Measurements from ENCODE around the gene SMAD5. TPM values are rescaled to one million over a fixed set of nuclear protein-coding genes. Genes with fewer than 3 reads are reported as not detected.

The SMAD5 gene
- total and polyA plus RNA-seq, 2 experiments from 2014 or later = 37.5 to 56.6 TPM

DNA sequence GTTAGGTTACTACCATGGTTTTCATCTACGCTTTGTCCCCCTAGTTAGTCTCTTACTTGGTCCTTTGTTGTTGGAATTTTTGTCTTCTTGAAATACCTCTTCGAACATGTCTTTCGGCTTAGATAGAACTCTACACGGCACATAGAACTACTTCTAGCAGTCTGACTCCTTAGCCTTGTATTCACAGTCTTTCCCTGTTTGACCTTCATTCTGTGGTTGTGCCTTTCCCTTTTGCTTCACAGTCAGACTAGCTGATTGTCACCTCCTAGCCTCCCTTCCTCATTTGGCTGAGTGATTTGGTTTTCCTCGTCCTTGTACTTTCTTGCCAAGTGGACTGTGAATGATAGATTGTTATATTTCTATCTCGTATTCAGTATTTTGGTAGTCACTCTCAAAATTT is 10.7 kb downstream of the SMAD5 start:
- Mint-ChIP-seq H3K27me3 (ENCODE audit: insufficient read depth, low read depth, poor library complexity) (no peaks in the 10 kb centered on the region), H3K27ac (no peak overlapping the region), H3K4me1 (peaks cover 12% of the 10 kb centered on the region; the same call in 2 of the 3 replicates), H3K36me3 (ENCODE audit: low read depth) (no peaks in the 10 kb centered on the region), H3K9me3 (no peaks in the 10 kb centered on the region), H3K4me3 (no peak overlapping the region)
- Histone ChIP-seq H3K79me2 (replicated peaks; ENCODE audit: insufficient read depth) (peaks cover 100% of the 10 kb centered on the region), H3K27me3 (ENCODE audit: insufficient read depth) (no peaks in the 10 kb centered on the region), H3K9me2 (ENCODE audit: insufficient read depth) (no peaks in the 10 kb centered on the region), H3K4me1 (ENCODE audit: insufficient read depth) (peaks cover 7% of the 10 kb centered on the region; the same call in 1 of the 2 replicates), H2AFZ (no peak overlapping the region), H3K36me3 (ENCODE audit: insufficient read depth) (no peaks in the 10 kb centered on the region), H4K20me1 (replicated peaks; ENCODE audit: insufficient read depth) (peaks cover 65% of the 10 kb centered on the region), H3K4me2 (no peak overlapping the region), H3F3A (replicated peaks; ENCODE audit: low read depth) (no peaks in the 10 kb centered on the region), H3K4me3 (no peak overlapping the region), H3K27ac (ENCODE audit: low read depth) (no peak overlapping the region)
- DNase-seq (ENCODE audit: low spot score) = no peak
- TF ChIP-seq, protein P1, sequence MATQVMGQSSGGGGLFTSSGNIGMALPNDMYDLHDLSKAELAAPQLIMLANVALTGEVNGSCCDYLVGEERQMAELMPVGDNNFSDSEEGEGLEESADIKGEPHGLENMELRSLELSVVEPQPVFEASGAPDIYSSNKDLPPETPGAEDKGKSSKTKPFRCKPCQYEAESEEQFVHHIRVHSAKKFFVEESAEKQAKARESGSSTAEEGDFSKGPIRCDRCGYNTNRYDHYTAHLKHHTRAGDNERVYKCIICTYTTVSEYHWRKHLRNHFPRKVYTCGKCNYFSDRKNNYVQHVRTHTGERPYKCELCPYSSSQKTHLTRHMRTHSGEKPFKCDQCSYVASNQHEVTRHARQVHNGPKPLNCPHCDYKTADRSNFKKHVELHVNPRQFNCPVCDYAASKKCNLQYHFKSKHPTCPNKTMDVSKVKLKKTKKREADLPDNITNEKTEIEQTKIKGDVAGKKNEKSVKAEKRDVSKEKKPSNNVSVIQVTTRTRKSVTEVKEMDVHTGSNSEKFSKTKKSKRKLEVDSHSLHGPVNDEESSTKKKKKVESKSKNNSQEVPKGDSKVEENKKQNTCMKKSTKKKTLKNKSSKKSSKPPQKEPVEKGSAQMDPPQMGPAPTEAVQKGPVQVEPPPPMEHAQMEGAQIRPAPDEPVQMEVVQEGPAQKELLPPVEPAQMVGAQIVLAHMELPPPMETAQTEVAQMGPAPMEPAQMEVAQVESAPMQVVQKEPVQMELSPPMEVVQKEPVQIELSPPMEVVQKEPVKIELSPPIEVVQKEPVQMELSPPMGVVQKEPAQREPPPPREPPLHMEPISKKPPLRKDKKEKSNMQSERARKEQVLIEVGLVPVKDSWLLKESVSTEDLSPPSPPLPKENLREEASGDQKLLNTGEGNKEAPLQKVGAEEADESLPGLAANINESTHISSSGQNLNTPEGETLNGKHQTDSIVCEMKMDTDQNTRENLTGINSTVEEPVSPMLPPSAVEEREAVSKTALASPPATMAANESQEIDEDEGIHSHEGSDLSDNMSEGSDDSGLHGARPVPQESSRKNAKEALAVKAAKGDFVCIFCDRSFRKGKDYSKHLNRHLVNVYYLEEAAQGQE (IDR thresholded peaks at IDR 0.05; ENCODE audit: unreplicated experiment) = no peak
- TF ChIP-seq, protein P2, sequence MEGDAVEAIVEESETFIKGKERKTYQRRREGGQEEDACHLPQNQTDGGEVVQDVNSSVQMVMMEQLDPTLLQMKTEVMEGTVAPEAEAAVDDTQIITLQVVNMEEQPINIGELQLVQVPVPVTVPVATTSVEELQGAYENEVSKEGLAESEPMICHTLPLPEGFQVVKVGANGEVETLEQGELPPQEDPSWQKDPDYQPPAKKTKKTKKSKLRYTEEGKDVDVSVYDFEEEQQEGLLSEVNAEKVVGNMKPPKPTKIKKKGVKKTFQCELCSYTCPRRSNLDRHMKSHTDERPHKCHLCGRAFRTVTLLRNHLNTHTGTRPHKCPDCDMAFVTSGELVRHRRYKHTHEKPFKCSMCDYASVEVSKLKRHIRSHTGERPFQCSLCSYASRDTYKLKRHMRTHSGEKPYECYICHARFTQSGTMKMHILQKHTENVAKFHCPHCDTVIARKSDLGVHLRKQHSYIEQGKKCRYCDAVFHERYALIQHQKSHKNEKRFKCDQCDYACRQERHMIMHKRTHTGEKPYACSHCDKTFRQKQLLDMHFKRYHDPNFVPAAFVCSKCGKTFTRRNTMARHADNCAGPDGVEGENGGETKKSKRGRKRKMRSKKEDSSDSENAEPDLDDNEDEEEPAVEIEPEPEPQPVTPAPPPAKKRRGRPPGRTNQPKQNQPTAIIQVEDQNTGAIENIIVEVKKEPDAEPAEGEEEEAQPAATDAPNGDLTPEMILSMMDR (conservative IDR thresholded peaks at IDR 0.05; ENCODE audit: low read depth in 2 of 2) = no peak
- TF ChIP-seq EZH2 (IDR thresholded peaks at IDR 0.05; ENCODE audit: low read depth, unreplicated experiment) (no peak), JUNB (IDR thresholded peaks at IDR 0.05; ENCODE audit: unreplicated experiment) (no peak), ZNF331 (CRISPR knock-in tag; IDR thresholded peaks at IDR 0.05; ENCODE audit: low read depth) (no peak), ZNF114 (CRISPR knock-in tag; IDR thresholded peaks at IDR 0.05) (no peak), STAT1 (IDR thresholded peaks at IDR 0.05; ENCODE audit: unreplicated experiment) (no peak), CREB1 (CRISPR knock-in tag; IDR thresholded peaks at IDR 0.05; ENCODE audit: low read depth) (no peak)
- TF ChIP-seq, protein P3, sequence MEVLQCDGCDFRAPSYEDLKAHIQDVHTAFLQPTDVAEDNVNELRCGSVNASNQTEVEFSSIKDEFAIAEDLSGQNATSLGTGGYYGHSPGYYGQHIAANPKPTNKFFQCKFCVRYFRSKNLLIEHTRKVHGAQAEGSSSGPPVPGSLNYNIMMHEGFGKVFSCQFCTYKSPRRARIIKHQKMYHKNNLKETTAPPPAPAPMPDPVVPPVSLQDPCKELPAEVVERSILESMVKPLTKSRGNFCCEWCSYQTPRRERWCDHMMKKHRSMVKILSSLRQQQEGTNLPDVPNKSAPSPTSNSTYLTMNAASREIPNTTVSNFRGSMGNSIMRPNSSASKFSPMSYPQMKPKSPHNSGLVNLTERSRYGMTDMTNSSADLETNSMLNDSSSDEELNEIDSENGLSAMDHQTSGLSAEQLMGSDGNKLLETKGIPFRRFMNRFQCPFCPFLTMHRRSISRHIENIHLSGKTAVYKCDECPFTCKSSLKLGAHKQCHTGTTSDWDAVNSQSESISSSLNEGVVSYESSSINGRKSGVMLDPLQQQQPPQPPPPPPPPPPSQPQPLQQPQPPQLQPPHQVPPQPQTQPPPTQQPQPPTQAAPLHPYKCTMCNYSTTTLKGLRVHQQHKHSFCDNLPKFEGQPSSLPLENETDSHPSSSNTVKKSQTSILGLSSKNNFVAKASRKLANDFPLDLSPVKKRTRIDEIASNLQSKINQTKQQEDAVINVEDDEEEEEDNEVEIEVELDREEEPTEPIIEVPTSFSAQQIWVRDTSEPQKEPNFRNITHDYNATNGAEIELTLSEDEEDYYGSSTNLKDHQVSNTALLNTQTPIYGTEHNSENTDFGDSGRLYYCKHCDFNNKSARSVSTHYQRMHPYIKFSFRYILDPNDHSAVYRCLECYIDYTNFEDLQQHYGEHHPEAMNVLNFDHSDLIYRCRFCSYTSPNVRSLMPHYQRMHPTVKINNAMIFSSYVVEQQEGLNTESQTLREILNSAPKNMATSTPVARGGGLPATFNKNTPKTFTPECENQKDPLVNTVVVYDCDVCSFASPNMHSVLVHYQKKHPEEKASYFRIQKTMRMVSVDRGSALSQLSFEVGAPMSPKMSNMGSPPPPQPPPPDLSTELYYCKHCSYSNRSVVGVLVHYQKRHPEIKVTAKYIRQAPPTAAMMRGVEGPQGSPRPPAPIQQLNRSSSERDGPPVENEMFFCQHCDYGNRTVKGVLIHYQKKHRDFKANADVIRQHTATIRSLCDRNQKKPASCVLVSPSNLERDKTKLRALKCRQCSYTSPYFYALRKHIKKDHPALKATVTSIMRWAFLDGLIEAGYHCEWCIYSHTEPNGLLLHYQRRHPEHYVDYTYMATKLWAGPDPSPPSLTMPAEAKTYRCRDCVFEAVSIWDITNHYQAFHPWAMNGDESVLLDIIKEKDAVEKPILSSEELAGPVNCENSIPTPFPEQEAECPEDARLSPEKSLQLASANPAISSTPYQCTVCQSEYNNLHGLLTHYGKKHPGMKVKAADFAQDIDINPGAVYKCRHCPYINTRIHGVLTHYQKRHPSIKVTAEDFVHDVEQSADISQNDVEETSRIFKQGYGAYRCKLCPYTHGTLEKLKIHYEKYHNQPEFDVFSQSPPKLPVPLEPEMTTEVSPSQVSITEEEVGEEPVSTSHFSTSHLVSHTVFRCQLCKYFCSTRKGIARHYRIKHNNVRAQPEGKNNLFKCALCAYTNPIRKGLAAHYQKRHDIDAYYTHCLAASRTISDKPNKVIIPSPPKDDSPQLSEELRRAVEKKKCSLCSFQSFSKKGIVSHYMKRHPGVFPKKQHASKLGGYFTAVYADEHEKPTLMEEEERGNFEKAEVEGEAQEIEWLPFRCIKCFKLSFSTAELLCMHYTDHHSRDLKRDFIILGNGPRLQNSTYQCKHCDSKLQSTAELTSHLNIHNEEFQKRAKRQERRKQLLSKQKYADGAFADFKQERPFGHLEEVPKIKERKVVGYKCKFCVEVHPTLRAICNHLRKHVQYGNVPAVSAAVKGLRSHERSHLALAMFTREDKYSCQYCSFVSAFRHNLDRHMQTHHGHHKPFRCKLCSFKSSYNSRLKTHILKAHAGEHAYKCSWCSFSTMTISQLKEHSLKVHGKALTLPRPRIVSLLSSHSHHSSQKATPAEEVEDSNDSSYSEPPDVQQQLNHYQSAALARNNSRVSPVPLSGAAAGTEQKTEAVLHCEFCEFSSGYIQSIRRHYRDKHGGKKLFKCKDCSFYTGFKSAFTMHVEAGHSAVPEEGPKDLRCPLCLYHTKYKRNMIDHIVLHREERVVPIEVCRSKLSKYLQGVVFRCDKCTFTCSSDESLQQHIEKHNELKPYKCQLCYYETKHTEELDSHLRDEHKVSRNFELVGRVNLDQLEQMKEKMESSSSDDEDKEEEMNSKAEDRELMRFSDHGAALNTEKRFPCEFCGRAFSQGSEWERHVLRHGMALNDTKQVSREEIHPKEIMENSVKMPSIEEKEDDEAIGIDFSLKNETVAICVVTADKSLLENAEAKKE (CRISPR knock-in tag; IDR thresholded peaks at IDR 0.05) = no peak
- TF ChIP-seq, protein P4, sequence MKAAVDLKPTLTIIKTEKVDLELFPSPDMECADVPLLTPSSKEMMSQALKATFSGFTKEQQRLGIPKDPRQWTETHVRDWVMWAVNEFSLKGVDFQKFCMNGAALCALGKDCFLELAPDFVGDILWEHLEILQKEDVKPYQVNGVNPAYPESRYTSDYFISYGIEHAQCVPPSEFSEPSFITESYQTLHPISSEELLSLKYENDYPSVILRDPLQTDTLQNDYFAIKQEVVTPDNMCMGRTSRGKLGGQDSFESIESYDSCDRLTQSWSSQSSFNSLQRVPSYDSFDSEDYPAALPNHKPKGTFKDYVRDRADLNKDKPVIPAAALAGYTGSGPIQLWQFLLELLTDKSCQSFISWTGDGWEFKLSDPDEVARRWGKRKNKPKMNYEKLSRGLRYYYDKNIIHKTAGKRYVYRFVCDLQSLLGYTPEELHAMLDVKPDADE (IDR thresholded peaks at IDR 0.05) = no peak
- no peak for ATAC-seq
